Loucy (cell line): ENCODE data around the gene C9orf85.

ENCODE experiments used
- CTCF ChIP-seq: fragments of 200-600 bp; sonication (generic); conservative IDR thresholded peaks from 2 replicates; pipeline ENCODE4 v1.5.1; 2014; ENCODE audit warnings: mild to moderate bottlenecking, antibody characterized with exemption, low read length
- EZH2phosphoT487 ChIP-seq: fragments of 200-600 bp; IDR thresholded peaks from 2 replicates; pipeline ENCODE4 v1.6.1; 2018; ENCODE audit warnings: antibody characterized with exemption, mild to moderate bottlenecking, moderate library complexity, borderline replicate concordance

GRCh38 chr9:72022841-72023240 lies 111.4 kb downstream of the C9orf85 start:
- no peak for TF ChIP-seq CTCF
- no peak for TF ChIP-seq EZH2phosphoT487
